Activated effector memory CD4-positive, alpha-beta T cell treated with Interleukin-2 at 50 U/mL for 16 hours (primary cell): Measurements from ENCODE around the gene CDK3.
"Not testable (repeated sequence)": the region's sequence is repeated elsewhere in the genome, so short reads cannot be mapped to it uniquely, and the experiment has no call there.

Source experiments
- DNase-seq: peaks from one replicate; pipeline ENCODE4 v3.0.0-alpha.2; 2020

The CDK3 gene

DNA sequence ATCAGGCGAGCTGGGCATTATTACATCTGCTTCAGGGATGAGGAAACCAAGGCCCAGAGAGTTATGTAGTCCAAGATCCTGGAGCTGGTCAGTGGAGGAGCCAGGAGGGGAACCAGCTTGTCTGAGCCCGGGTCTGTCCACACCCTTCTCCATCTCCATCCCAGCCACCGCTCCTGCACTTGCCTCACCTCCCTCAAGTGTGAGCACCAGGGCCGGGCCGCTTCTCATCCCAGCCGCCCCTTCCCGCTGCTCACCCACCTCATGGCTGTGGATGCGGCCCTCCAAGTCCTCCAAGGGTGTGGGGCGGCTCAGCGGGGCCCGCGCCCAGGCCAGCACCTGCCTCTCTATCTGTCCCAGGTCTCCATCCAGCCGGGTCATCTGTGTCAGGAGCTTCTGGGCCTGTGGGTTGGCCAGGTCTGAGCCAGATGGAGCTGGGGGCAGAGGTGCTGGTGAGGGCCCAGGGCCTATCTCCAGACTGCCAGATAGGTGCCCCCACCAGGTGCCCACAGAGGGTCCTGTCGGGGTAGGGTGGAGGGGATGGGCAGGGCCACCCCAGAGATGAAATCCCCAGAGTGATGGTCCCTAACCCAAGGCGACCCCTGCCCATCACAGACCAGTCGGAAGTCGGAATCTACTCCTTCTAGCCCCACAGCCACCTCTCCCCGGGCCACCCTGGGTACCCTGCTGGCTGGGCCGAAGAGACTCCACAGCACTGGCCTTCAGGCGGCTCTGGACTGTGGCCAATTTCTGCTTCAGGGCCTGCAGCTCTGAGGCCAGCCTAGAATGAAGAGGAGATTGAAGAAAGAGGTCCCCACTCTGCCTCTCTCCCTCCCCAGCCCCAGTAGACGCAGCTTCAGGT is 17.1 kb downstream of the CDK3 start:
- no peak for DNase-seq

DNA sequence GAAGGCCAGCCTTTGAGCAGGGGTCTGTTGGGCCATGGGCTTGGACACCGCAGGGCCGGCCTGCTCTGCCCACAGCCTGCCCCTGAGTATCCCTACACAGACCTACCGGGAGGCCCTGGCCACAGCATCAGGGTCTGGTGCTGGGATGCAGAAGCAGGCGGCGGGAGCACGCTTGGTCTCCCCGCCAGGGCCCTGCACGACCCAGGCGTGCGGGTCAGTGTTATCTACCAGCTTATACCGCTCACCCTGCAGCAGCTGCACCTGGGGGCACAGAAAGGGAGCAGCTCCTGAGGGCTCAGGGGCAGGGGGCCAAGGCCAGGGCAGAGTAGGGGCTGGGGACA is 17.7 kb downstream of the CDK3 start:
- no peak for DNase-seq

DNA sequence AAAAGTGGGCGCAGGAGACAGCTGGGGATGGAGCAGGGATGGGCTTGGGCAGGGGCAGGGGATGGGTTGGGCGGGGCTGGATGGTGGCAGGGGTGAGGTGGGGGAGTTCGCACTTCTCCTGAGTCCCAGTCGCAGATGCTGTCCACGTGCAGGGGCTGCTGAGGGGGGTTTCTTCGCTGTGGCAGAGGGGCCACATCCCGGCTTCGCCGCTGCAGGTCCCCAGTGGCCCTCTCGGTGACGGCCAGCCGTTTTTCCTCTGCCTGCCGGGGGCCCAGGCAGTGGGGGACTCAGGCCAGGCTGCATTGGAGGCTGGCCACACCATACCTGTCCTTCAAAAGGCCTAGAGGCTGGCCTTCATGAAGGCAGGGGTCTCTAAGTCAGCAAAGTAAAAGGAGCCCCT is 18.1 kb downstream of the CDK3 start:
- no peak for DNase-seq

DNA sequence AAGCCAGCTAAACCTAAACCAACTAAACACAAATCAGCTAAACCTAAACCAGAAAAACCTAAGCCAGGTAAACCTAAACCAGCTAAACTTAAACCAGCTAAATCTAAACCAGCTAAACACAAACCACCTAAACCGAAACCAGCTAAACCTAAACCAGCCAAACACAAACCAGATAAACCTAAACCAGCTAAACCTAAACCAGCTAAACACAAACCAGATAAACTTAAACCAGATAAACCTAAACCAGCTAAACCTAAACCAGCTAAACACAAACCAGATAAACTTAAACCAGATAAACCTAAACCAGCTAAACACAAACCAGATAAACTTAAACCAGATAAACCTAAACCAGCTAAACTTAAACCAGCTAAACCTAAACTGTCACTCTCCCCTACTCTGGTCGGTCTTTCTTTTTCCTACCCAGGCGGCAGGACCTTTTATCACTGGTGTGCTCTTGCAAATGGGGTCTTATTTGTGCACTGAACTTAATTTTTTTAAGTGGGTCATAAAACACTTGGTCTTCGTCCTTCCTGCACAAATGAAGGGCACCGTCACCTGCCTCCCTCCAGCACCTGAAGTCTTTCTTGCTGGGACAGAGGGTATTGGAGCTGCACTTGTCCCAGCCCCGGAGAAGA is 19.3 kb downstream of the CDK3 start:
- DNase-seq: no peak

DNA sequence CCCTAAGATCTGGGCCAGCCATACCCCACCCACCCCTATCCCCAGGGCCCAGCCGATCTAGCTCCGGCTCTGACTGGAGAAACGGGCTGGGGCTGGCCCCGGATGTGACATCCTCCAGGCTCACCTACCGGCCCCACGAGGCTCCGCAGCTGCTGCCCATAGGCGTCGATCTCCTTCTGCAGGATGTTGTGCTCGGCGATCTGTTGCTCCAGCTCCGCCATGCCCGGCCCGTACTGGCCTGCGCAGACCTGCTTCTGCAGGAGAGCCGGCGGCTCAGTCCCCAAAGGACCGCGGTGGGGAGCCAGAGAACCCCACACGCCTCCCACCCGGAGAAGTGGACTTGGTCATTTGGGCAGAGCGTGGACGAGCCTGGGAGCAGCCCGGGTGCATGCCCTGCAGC is 21.6 kb downstream of the CDK3 start:
- no peak for DNase-seq

DNA sequence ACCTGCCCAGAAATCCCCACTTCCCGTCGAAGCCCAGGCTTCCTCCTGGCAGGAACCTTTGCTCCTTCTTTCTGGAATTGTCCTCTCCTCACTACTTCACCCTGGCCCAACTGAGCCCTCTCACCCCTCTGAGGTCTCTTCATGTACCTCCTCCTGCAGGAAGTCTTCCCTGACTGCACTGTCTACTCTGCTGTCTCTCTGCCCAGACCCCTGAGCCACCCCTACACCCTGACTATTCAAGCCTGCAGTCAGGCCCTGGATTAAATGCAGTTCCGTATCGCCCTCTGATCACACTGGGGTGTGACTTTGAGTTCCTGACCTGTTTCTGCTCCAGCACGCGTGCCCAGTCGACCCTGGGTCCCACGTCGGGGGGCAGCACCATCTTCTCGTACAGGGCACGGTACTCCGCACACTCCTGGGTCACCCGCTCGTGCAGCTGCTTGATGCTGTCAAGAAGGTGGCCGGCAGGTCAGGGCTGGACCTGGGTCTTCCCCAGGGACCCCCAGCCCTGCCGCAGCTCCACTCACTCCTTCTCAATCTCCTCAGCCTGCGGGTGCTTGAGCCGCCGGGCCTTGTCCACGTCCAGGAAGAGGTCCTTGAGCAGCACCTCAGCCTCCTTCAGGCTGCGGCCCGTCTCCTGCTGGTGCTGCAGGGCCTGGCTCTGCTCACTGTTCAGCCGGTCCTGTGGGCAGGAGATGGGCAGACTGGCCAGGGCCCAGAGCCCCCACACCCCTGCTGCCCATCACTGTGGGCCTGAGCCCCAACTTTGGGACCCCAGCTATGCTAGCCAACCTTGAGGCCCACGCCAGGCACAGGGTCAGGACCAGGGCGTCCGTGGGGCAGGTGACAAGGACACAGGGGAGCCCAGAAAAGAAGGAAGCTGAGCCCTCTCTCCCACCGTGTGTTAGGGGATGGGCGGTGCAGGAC is 22.6 kb downstream of the CDK3 start:
- DNase-seq: no peak

DNA sequence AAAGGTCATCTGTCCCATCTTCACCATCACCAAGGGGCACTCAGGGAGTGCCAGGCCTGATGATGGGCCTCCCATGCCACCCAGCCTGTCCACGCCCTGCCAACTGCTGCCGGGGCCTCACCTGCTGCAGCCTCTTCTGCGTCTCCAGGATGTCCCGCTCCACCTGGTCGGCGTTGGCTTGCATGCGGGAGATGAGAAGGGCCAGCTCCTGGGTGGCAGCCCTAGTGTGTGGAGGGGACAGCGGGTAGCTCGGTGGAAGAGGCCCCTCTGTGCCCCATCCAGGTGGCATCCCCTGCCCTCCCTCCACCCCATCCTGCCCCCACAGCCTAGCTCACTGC is 23.2 kb downstream of the CDK3 start:
- DNase-seq: no peak

DNA sequence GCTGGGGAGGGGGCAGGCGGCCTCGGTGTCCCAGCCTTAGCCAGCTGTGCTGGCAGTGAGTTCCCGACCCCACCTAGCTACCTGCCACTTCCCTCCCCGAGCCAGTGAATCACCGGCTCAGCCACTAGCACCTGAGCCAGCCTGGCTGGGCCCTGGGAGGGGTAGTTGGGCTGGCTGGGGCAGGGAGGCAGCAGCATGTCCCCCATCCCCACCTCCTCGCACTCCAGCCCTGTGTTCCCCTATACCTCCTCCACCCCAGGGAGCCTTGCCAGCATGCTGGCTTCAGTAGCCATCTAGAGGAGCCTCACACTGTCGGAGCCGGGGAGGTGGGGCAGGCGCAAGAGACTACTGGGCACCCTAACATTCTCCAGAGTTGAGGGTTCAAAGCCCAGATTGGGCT is 23.7 kb downstream of the CDK3 start:
- DNase-seq: no peak

DNA sequence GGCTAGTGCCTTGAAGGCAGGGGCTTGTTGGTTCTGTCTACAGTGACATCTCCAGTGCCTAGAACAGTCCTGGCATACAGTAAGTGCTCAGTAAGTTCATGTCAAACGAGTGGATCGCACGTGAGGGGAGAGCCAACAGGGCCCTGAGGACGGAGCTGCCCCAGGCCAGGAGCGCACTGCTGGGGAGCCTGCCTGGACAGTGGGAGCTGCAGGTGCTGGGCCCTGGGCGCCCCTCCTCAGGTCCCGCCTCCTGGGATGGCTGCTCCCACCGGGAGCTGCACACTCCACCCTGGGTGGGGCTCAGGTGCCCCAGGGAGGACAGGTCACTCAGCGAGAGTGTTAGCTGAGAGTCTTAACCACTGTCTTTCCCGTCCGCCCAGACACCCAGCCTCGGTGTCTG is 24.6 kb downstream of the CDK3 start:
- DNase-seq: no peak

DNA sequence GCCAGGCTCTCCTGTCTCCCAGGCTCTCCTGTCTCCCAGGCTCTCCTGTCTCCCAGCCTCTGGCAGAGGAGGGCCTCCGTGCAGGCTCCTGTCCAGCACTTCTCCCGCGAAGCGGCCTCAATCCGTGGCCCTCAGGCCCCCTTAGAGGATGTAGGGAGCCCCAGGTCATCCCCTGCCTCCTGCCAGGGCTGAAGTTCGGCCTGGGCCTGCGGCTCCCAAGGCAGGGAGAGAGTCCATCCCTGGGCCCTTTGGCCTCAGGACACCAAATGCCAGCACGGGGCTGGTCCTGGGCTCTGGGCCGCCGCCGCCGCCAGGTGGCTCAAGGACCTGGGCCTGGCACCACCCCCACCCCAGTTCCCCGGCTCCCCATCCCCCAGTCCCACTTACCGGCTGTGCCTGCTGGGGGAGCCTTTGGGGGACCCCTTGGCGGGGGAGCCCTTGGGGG is 26.1 kb downstream of the CDK3 start:
- DNase-seq: no peak

DNA sequence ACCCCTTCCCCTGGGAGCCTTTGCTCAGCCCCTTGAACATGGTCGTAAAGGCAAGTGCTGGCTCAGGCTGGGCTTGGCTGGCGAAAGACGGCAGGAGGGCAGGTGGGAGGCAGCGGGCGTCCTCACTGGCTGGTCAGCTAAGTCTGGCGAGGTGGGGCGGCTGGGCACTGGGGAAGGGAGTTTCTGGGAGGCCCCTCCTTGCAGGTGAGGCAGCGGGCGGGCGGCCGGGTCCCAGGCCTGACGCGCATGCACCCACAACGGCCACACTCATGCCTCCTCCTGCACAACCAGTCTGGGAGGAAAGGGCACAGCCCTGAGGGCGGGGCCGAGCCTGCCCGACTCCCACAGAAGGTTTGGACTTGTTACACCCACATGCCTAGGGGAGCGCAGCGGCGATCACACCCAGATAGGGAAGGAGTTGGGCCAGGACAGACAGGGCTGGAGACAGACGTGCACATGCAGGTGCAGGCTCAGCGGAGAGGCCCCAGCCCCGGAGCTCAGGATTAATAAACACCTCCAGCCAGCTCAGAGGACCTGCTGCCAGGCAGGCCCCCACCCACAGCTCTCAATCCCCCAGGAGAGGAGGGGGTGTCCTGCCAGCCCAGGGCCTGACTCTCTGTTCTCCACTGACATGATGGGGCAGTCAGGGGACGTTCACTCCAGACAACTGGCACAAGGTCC is 26.6 kb downstream of the CDK3 start, which contains the start of gene EVPL:
Gene EVPL, minus strand, starts transcription at position 148 of the 681 bp plus-strand sequence. Its CDS starts 108 bp downstream, at position 40.
- no peak for DNase-seq

DNA sequence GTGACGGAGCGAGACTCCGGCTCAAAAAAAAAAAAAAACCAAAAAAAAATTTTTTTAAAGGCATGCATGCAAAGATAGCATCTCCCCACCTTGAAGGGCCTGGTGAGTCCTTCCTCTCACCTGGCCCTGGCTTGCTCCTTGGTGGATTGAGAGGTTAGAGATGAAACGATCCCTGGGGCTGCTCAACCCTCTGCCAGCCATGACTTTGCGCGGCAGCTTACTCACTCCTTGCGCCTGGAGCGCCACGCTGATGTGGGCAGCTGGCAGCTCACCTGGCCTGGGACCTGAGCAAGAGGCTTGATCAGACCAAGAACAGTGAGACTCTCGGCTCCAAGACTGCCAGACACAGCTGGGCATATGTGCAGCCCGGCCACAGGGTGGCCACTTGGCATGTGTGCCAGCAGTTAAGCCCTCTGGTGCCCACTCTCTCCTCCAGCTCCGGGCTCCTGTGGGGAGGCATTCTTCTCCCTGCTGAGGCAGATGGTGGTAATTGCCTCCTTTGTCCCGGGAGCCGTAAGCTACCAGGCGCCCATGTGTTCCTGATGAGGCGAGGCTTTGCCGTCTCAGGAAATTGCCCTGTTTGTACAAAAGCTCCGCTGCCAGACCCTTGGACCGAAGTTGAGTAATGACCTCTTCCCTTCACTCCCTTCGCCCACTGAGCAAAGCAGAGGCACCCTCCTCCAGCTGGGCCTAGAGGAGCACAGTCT is 31.6 kb downstream of the CDK3 start:
- DNase-seq: no peak

DNA sequence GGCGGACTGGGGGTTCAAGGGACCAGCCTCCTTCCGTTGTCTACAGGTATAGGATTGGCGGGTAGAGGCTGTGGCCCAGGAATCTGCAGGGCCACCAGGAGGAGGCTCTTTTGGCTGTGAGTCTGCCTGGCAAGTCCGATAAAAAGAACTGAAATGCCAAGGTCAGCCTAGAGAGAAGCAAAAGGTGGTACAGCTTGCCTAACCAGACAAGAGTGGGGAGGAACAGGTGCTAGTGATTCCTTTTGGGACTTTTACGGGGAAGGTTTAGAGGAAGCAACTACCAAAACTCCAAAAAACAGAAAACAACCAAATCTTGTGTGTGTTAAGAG is 32.1 kb downstream of the CDK3 start:
- no peak for DNase-seq

DNA sequence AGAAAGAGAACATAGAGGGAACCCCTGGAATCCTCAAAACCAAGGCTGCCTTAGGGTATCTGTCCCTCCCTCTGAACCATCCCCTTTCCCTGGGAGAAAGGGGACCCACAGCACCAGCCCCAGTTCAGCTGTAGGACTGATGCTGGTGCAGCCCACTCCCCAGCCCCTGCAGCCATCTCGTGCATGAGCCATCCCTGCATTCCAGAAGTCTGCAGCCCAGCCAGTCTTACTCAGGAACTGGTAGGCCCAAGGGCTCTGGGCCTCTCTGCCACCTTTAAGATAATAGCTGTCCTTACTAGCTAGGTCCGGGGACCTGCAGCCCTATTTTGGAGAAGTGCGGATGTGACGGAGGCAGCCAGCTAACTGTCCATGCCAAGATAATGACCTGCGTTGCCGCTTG is 32.5 kb downstream of the CDK3 start:
- DNase-seq: no peak

DNA sequence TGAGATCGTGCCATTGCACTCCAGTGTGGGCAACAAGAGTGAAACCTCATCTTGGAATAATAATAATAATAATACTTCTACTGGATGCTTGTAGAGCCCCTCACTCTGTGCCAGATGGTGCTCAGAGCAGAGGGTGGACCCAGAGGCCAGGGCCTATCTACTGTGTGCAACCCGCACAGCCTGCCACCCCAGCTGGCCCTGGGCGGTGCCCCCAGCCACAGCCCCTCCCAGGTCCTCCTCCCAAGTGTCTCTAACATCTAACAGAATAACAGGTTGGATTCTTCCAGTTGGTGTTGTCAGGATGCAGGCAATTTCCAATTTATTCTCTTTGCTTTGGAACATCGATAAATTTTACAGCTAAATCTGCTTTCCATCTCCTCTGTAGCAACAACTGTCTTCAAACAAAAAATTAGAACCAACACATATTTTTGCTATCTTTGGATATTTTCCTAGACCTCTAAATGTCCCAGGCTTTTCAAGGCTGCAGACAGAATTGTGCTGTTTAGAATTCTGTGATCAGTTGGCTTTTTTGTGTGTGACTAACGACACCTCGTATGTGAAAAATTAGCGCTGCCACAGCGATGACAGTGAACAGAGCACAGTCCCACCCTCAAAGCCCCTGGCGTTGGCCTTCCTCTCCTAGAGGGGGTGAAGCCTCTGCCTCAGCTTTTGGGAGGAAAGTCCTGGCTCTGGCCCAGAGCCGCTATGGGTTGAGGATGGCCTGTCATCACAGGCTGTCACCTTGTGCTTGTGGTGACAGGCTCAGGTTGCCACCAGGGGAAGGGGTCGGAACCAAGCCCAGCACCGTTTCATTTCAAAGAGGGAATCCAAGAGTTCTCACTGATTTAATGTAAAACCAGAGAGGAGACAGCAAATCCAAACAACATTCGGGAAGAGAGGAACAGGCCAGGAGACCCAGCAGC is 34.0 kb downstream of the CDK3 start:
- DNase-seq: no peak

DNA sequence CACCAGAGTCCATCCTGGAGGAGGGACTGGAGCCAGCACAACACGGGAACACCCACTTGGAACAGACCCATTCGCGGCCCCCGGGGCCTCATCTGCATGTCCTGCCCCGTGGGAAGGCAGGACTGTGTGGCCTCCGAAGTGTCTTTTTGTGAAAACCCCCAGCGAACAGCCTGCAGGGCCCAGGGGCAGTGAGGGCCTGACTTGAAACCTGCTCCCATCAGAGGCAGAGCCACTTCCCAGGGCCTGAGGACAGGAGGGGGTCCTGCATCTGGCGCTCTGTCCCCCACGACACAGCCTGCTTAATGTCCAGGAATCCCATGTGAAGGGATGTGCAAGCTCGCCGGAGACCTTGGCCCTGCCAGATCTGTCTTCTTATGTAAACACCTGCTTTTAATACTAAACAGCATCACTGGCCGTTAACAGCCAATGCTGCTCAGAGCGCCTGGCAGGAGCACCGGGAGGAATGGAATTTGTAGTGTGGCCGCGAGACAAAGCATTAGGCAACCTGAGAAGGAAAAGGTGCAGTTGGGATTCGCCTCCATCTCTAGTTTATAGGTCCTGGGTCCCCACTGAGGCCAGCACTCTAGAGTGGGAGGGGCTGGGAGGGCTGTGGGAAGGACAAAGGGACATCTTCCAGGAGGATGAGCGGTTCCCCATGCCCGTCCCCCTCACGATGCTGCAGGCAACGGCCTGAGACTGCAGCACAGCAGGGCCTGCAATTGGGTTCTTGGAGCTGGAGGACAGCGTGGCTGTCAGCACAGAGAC is 36.0 kb downstream of the CDK3 start:
- no peak for DNase-seq

DNA sequence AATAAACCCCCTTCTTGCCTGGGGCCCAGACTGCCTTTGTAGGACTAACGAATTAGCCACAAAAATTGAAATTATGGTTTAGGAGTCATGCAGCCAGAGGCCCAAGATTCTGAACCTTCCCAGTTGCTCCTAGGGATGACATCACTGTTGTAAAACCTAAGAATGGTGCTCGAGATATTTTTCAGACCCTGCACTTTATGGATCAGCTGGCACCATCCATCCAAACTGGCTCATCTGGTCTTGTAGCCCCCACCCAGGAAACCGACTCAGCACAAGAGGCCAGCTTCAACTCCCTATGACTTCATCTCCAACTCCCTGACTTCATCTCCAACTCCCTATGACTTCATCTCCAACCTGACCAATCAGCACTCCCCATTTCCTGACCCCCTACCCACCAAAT is 37.4 kb downstream of the CDK3 start:
- DNase-seq: no peak

DNA sequence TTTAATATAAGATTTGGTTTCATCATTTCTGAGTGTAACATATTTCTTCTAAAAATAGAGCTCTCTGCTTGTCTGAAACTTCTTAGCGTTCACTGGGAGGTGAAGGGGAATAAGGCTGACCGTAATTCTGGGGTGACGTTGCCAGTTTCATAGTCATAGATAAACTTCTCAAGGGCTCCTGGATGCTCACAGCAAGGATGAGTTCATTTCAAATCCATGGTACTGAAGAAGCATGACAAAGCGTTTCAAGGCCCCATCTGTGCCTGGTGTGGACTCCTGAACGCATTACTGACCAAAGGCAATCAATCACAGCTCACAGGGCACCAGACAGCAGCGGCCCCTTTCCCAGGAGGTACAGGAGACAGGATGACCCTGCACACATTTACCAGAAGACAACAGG is 38.5 kb downstream of the CDK3 start:
- DNase-seq: no peak

DNA sequence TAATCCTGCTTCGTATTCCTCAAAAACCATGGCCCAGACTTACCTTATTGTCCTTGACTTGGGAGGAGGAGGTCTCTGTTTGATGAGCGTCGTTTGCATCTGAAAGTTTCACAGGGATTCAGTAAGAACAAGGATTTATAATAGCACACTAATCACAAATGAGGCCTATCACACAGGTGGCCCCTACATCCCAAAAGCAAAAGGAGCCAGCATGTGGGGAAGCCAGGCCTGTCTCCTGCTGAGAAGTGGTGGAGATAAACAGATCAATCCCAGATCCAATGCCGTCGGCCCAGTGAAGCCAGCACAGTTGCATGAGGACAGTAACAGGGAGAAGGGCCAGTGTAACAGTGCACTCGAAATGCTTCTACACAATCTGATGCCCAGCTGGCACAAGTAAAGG is 39.7 kb downstream of the CDK3 start:
- DNase-seq: no peak

DNA sequence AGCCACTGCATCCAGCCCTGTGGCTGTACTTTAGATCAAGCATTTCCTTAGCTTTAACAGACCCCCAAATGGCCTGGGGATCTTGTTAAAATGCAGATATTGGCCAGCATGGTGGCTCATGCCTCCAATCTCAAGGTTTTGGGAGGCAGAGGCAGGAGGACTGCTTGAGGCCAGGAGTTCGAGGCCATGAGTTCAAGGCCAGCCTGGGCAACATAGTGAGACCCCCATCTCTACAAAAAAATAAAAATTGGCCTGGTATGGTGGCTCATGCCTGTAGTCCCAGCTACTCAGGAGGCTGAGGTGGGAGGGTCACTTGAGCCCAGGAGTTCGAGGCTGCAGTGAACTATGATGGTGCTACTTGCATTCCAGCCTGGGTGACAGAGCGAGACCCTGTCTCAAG is 42.2 kb downstream of the CDK3 start:
- not testable (repeated sequence) for DNase-seq
